ENCODE results near the gene SRSF2.
"Not testable (repeated sequence)": the region's sequence is repeated elsewhere in the genome, so short reads cannot be mapped to it uniquely, and the experiment has no call there.

The SRSF2 gene

DNA sequence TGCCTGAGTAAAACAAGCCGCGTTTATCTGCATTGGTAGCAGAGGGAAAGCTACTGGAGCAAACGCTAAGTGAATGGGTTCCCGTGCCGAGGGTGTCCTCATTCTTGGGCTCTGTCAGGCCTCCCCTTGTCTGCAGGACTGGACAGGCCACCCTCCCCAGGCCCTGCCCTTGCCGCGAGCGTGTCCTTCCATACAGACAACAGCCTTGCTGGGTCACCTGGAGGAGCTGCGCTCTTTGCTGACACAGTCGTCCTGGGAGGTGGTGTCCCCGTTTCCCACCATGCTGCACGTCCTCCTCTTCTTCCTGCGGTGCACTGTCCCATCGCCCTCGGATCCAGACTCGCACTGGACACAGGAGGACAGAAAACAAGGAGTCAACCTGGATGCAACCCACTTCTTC is 18.6 kb downstream of the SRSF2 start:
- DNase-seq, result no peak

DNA sequence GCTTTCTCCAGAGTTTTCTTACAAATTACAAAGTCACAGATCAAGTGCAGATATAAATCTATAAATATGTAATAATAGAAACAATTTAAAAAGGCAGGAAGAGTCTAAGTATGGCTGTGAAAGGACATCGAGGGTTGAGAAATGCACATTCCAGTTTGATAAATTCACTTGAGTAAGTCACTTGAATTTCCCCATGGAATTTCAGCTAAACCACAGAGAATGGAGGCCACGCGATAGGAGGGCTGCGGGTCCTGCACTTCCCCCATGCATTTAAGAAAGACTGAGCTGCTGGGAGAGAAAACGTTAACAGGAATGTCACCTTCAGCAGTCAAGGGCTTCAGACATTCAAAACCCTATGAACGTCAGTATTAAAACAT is 20.3 kb downstream of the SRSF2 start:
- no peak for DNase-seq

DNA sequence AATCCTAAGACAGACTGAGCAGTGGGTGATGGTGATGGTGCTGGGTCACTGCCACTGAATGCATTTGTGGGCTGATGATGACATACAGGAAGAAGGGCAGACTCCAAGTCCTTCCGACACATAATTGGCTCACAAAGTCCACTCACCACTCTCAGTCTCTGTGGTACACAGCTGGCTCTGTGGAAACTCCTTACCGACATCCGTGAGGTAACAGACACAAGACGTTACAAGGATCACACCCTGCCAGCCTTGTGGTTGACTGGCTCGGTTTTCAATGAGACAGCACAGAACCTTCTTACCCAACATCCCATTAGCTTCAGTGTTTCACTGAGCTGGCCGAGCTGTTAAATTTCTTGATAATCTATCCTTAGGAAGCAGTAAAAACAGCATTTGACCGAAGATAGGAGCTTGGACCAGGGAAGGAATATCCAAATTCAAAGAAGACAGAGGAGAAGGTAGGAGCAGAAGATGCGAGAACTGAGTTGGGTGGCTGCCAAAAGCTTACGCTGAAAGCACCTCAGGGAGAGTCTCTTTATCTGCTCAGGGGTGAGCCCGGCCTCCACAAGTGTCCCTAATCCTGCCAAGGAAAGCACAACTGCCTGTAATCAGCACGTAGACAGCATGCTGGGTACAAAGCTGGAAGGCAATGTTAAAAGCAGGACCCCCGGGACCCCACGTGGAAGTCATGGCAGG is 20.8 kb downstream of the SRSF2 start:
- DNase-seq, result no peak

DNA sequence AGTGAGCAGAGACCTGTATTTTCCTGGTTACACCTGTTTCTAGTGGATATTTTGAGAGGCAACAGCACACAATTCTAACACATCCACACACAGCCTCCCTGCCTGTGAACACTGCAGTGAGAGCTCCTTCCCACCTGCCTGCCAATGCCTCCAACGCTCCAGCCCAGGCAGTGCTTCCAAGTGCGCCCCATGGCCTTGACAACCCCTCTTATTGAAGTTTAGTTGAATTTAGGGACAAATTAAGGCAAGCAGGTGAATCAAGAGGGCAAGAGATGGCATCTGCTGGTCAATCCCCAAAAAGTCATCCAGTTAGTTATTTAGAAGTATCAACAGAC is 21.7 kb downstream of the SRSF2 start:
- DNase-seq, result no peak

DNA sequence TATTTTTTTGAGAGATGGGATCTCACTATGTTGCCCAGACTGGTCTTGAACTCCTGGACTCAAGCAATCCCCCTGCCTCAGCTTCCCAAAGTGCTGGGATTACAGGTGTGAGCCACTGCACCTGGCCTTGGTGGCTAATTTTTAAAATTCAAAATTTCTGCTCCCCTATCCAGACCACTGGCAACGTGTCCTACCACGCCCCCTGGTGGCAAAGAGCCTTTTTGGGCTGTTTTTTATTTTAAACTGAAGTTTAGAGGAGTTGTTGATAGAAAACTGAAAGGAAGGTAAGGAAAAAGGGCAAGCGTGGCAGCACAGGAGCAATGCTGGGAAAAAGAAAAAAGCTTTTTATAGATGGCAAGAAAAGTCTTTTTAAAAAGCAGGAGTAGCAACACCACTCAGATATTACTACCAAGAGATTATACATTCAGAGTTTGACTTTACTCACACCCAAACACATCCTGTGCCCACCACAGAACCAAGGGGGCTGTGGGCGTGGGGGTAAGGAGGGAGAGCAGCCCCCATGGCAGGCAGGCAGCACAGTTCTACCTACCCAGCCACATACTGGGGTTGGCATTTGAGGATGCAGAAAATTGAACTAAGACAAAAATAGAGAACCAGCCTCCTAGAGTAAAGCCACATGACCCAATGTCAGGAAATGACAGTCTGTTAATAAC is 22.2 kb downstream of the SRSF2 start:
- peak; percentile 47 for DNase-seq

DNA sequence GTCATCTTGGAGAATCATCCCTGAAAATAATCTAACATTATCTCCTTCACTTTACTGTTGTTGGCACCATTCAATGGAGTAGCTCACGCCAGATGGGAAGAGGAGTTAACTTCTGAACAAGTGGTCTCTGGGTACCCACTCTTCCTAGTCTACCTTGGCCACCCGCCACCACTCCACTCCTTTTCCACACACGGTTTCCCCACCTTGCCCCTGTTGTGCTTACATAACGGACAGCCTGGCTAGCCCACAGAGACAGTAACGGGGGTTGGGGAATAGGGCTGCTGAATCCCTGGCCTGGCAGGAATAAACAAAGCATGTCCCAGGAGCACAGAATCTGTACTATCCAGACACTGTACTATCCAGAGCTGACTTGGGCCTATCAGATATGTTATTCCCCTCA is 22.8 kb downstream of the SRSF2 start:
- no peak for DNase-seq

DNA sequence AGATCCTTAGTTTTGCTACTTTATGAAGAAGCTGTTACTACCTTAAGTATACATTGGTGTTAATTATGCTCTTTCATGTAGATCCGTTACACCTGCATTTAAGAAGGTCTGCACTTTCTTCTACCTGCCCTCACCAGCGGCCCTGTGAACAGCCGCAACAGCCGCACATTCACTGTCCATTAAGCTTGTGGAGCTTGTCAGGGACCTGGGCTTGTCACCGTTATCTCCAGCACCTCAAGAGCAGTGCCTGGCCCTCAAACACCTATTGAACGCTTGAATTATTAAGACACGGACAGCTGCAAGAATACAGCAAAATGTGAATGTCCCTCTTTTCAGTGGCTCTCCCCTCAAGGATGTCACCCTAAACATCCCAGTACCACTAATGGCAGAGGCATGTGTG is 23.4 kb downstream of the SRSF2 start:
- no peak for DNase-seq

DNA sequence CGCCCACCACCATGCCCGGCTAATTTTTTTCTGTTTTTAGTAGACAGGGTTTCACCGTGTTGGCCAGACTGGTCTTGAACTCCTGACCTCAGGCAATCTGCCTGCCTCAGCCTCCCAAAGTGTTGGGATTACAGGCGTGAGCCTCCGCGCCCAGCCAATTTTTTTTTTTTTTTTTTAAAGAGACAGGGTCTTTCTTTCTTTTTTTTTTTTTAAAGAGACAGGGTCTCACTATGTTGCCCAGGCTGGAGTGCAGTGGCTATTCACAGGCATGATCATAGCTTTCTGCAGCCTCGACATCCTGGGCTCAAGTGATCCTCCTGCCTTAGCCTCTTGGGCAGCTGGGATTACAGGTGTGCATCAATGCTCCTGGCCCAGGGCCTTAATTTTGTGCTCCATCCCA is 24.8 kb downstream of the SRSF2 start:
- not testable (repeated sequence) for DNase-seq

DNA sequence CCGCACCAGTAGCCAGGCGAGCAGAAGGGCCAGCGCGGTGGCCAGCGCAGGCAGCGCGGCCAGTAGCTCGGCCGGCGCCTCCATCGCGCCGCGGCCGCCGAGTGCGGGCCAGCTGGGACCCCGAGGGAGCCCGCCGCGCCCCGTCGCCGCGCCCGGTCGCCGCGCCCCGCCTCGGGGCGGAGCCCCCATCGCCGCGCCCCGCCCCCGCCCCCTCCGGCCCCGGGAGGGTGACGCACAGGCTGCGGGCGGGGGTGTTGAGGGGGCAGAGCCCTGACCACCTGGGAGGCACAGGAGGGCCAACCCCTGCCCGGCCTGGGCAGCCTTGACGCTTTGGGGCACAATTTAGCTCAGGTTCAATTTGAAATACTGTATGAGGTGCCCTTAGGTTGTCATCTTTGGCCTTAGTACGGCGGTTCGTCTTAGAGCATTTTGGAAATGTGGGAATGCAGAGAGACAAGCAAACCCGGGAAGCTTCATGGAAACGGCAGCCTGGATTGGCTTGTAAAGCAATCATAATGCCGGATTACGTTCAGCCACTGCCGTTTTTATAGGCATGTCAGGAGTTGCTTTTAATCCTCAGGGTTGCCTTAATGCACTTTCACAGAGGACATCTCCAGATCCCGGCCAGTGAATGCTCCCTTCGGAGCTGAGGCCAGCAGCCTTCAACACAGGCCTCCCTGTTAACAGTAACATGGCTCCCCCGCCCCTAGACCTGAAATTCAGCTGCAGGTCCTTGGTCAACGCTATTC is 26.1 kb downstream of the SRSF2 start, which contains the start of gene MXRA7:
Gene MXRA7, minus strand, starts transcription at position 103 of the 749 bp plus-strand sequence. Its CDS starts 19 bp downstream, at position 84.
- peak; percentile 79 for DNase-seq

DNA sequence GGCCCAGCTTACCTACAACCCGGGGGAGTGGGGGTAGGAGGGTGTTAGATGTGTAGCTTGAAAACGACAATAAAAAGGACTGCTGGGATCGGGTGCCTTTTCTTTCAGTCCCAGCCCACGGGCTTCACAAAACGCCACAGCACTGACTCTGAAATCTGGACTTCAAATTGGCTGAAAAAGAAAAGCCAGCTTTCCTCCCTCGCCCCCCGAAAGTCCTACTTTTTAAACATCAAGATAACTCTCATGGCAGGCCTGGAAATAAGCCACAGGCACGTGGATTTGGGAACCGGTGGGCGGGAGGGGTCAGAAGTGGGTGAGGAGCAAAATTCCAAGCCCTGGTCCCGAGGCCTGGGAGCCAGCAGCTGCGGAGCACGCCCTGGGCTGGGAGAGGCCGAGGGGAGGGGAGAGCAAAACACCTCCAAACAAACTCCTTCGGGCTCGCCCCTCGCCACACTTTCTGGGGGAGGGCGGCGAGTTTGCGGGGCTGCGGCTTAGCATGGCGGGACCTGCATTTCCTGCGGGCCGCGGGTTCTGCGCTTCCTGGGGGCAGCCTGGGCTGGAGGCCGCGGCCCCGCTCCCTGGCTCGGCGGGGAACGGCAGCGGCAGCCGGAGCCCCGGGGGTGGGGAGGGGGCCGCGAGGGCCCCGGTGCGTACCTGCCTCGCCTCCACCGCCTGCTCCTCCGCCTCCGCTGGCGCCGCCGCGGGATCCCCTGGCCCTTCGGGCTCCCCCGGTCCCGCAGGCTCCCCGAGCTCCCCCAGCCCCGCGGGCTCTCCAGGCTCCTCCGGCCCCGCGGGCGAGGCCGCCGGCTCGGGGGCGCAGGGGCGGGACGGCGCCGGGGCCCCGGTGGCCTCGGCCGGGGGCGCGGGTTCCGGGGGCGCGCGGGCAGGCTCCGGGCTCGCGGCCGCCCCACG is 26.9 kb downstream of the SRSF2 start:
- not testable (repeated sequence) for DNase-seq

DNA sequence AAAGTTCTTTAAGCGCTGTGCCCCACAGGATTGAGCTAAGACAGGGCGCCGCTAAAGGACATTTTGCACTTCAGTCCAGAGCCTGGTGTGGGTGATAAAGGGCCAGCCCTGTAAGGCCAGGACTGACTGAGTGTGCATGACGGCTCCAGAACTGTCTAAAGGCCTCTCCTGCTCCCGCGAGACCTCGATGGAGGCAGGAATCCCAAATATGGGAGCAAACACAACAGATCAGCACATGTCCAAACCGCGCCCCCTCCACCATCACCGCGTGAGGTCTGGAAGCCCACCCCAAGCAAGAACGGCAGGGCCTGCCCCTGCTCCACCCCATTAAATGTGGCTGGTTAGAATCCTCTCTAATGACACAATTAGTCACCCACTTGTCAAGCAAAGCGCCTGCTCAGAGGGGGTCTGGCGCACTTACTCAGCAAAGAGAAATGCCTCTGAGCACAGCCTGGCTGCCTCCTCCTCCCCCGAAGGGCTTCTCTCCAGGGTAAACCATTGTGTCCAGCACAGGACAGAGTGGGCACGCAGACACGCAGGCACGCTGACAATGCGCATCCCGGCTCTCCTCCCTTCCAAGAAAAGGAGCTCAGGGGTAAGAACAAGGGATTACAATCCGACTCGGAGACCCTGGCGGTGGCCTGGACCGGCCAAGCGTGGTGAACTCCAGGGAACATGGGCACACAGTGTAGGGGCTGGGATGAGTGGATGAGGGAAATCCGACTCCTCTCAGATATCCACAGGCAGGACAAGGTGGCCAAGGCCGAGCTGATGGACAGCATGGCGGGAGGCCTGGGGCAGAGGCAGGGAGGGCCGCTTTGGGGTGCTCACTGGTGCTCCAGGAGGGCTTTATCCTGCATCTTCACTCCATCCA is 27.8 kb downstream of the SRSF2 start:
- DNase-seq, result peak; percentile 35

DNA sequence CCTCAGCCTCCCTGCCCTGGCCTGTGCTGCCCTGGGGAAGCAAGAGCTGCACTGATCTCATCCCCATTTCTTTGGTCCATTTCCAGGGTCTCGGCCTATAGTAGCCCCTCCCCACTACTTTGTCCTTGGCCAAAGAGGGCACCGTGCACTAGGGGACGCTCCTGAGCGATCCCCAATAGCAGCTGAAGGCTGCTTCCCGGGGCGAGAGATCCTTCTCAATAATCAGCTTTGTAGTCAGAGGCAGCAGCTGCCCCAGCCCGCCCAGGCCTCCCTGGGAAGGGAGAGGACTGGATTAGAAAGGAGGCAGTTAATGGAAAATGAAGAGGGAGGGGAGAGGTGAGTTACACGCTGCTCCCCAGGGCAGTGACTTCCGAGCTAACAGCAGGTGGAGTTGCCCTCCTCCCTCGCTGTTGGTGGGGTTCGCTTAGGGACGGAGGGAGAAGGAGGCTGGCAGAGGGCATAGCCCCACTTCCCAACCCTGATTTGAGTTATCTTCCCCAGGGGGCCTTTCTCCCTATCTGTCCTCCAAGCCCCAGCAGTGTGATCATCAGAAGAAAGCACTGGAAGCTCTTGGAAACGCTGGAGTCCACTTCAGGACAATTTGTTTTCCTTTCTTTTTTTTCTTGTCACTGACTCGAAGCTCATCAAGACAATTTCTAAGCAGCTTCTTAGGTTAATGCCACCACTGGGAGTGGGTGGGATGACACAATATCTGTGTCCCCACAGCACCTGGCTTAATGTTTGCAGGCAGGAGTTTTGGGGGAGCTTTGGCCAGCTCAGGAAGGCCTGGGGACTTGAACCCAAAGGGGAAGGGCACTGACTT is 28.9 kb downstream of the SRSF2 start:
- no peak for DNase-seq

DNA sequence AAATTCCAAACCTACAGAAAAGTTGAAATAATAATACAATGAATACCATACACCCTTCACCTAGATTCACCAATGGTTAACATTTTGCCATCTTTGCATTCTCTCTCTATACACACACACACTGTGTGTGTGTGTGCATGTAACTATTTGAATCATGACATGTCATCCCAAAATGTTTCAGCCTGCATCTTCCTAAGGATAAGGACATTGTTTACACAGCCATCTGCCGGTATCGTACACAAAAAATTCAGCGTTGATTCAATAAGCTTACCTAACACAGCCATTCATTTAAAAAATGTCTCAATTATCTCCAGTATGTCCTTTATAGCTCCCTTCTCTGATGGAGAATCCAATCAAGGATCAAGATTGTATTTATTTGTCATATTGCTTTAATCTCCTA is 30.3 kb downstream of the SRSF2 start:
- no peak for DNase-seq

DNA sequence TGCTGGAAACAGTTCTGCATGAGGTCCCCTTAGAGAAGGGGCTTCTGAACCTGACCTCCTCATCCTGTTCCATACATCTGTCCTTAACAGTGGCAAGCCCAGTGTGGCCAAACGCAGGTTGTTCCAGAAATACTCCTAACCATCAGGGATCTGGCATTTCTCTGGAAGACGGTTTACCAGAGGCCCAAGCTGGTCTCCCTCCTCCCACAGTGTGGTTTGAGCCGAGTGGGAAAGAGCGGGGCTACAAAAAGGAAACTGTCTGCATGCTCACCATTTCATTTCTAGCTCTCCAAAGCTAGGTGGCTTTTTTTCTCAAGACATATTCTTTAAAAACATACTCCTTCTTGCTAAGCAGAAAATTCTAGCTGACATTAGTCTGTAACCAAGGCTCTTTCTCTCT is 32.3 kb downstream of the SRSF2 start:
- no peak for DNase-seq

DNA sequence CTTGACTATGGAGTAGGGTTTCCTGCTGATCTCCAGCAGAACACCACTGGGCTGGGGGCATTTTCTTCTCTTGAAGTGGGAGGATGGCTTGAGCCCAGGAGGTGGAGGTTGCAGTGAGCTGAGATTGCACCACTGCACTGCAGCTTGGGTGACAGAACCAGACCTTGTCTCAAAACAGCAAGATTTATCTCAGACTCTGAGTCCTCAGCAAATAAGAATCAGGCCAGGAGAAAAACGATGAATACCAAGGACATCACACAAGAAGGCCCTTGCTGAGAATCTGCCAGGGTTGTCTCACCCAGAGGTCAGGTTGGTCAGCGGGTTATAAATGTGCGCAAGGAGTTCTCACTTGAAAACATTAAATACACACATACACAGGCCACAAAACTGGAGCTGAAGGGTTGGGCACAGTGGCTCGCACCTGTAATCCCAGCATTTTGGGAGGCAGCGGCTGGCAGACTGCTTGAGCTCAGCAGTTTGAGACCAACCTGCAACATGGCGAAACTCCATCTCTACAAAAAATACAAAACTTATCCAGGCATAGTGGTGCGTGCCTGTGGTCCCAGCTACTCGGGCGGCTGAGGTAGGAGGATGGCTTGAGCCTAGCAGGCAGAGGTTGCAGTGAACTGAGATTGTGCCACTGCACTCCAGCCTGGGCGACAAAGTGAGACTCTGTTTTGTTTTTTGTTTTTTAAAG is 34.0 kb downstream of the SRSF2 start:
- DNase-seq, result no peak

DNA sequence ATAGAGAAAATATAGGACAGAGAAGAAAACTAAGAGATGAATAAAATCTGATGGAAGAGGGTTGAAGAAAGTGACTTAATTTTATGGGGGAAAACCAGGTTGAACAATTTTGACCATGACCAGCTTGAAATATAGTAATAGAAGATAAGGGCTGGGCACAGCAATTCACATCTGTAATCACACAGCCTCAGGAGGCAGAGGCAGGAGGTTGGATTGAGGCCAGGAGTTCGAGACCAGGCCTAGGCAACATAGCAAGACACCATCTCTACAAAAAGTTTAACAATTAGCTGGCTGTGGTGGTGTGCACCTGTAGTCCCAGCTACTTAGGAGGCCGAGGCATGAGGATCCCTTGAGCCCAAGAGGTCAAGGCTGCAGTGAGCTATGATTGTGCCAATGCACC is 35.1 kb downstream of the SRSF2 start:
- DNase-seq, result no peak

DNA sequence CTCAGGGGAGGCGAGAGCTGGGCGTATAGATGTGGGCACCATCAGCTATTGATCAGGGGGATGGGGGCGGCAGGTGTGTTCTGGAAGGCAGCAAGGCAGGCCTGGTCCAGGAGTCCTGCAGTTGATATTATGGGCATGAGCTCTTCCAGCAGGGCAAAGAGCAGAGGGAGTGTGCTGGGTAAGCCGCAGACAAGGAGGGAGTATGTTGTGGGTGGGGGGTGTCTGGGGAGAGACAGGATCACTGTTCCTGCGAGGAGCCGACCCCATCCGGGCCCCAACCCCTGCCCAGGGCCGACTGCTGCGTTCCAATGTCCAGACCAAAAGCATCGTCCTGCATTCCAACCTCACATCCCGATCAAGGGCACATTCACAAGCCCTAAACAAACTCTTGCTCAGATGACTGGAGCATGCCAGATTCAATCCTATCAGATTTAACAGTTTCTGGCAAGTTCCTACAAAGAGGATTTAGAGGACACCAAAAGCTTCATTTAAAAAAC is 35.6 kb downstream of the SRSF2 start:
- no peak for DNase-seq

DNA sequence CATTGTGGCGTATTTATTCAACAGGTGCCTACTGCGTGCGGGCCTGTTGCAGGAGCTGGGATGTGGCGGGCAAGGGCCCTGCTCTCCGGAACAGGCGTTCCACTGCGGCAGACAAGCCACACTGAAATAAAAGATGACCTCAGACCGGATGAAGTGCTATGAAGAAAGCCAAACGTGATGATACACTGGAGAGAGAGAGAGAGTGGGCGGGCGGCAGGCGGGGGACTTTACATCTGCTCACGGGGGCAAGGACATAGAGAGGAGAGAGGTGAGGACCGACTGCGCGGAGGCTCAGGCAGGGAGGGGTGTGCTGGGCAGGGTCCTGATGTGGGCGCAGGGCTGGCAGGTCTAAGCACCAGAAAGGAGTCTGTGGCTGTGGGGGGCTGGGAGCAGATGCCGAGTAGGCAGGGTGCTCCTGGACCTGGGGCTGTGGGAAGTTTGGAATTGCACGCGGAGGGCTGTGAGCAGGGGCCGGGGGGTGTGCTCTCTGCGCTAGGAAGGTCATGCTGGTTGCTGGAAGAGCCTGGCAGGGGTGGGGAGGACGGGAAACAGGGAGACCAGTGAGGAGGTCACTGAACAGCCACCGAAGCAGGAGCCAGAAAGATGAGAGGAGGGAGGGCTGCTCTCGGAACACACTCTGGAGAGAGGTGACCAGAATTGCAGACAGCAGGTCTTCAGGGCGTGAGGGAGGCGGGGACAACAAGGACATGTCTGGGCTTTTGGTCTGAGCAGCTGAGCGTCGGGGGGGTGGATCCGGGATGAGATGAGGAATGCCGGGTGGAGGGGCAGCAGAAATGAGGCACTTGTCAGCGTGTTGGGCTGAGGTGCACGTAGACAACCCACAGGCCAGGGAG is 36.3 kb downstream of the SRSF2 start:
- no peak for DNase-seq

DNA sequence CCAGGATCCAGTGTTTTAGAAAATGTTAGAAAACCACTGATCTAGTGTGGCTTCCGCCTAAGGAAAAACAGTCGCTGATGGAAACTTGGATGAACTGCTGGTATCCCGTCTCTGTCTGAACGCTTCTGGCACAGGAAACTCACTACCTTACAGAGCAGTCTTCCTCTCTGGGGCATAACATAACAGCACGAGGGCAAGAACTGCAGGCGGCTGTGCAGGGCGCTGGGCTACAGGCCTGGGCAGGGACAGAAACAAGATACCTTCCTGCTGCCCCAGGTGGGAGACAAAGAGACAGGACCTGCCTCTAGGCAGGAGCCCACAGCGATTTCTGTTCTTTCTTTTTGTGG is 36.9 kb downstream of the SRSF2 start:
- DNase-seq, result peak; percentile 37
